TTC549 (cell line): ENCODE measurements around the gene ENOX1.
"Not testable (repeated sequence)": the region's sequence is repeated elsewhere in the genome, so short reads cannot be mapped to it uniquely, and the experiment has no call there.

Experiments used
- FAIRE-seq: peaks from 2 replicates; lab custom pipeline; 2012; peaks lifted over from hg19 to GRCh38; lab: Jason Lieb, UNC

The ENOX1 gene

DNA sequence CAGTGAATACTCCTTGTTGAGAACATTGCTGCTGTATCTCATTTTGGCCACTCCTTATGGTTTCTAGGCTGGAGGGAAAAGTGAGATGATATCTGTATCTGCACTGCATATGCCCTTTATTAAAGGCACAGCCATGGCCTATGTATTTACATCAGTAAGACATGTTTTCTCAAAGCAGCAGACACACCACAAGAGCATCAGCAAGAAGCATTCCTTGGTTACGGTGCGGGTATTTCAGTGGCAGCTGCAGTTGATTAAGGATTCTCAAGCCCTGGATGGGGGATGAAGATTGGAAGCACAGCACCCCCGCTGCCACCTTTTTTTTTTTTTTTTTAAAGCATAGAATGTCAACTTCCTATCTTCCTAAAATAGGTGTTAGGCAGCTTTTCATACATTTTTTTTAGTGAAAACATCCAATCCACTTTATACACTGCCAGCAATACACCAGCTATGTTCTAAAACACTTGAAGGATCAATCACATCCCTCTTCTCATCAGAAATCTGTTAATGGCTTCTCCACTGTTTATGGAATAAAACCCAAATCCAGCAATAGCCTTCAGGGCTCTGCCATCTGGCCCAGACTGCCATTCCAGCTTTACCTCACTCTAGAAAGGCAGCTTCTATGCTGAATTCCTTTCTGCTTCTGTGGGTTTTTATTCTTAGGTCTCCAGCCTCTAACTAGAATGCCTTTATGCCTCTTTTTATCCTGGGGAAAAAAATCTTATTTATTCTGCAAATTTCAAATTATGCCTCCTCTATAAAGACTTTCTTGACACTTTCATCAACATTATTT, 432.4 kb downstream of the ENOX1 start:
- FAIRE-seq: no peak

DNA sequence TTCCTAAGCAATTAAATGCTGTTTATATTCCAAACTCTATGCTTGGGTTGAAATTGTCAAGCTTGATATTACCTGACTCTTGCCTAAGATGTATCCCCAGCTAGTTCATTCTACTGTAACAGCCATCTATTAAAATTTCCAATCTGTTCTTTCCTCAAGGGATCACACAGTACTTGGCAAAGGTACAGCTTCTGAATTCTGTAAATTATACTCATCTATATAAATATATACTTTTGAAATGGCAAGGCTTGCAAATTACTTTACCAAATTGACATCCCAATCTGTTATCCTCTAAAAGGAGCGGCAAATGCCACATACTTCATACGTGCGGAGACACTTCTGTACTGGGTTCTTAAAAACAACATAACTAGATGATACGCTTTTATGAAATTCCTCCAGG, 433.1 kb downstream of the ENOX1 start:
- FAIRE-seq: no peak

- not testable (repeated sequence) for FAIRE-seq
These were observed 435.2 kb downstream of the ENOX1 start for GRCh38 chr13:43351612-43352011.

DNA sequence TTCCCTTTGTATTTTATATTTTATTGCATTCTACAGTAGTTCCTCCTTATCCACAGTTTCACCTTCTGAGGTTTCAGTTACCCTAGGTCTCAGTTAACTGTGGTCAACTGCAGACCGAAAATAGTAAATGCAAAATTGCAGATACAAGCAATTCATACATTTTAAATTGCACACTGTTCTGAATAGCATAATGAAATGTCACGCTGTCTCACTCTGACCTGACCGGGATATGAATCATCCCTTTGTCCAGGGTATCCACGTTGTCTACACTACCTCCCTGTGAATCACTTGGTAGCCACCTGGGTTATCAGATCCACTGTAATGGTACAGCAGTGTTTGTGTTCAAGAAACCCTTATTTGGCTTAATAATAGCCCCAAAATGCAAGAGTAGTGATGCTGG, 438.4 kb downstream of the ENOX1 start:
- FAIRE-seq: no peak

DNA sequence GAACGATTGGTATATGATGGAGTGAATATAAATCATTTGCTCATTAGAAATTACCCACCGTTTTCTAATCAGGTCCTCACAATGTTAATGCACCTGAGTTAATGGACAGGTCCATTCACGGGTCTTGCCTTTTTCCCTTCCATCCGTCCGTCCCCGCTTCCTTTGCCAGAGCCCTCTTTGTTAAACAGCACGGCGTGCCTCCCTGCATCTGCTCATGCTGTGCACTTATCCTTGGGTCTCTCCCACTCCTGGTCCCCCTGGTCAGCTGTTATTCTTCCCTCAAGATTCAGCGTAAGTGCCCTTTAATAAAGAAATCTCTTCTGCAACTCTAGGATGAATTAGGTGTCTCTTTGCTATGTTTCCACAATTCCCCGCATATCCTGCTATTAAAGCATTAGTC, 438.9 kb downstream of the ENOX1 start:
- no peak for FAIRE-seq

DNA sequence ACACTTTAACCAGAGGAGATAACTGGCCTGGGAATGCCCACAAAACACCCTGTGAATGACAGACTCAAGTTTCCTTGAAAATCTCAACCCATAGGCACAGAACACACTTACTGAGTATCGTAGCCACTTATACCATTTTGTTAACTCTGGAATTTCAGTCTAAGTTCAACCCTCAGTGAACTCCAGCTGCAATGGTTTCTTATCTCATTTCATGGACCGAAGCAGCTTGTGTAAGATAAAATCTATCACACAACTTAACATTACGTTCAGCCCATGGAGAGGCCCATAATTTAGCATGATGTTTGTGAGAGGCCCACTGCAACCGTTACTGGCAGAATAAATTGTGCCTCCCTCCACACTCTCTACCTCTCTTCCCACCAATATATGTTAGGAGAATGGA, 440.3 kb downstream of the ENOX1 start:
- FAIRE-seq: no peak

DNA sequence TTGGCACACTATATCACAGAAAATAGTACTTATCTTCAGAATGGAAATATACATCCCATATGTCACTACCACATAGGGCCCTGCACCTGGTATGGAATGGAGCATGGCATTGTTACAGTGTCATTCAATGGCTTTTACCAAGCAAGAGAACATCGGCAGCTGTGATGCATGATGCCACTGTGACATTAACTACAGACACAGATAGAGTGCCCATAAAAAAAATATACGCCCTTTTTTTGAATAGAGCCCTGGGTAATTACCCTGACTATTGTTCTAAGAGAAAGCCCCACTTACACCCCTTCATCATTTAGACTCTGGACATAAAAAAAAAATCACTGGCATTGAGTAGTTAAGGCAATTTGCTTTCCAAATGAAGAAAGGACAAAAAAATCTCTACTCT, 443.1 kb downstream of the ENOX1 start:
- no peak for FAIRE-seq

DNA sequence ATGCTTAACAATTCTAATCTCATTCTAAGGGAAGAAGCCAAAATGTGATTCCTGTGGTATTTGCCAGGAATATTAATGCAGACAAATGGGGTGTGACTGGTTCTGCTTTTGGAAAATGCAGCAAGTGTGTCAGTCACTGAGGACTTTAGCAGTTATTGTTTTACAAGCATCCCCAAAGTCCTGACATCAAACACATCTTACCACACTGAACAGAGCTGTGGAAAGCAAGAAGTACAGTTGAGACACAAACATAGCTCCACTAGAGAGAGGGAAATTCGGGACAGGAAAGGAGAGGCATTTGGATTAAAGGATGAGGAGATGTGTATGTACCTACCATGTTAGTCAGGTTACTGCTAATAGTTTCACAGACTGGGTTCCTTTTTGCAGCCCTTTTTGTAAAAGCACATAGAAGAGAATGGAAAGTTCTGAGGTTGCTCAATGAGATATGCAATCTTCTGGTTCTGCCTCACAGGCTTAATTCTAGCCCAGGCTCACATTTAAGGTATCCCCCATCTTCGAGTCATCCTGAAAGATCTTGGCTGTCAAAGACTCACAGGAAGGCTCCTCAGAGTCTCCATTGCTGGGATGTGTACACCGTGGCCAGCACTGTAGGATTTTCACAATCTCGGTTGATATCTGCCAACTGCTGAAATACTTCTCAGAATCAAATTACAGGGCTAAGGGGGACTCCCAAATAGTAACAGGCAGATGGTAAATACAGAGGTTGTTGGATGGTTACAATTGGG, 446.8 kb downstream of the ENOX1 start:
- no peak for FAIRE-seq

DNA sequence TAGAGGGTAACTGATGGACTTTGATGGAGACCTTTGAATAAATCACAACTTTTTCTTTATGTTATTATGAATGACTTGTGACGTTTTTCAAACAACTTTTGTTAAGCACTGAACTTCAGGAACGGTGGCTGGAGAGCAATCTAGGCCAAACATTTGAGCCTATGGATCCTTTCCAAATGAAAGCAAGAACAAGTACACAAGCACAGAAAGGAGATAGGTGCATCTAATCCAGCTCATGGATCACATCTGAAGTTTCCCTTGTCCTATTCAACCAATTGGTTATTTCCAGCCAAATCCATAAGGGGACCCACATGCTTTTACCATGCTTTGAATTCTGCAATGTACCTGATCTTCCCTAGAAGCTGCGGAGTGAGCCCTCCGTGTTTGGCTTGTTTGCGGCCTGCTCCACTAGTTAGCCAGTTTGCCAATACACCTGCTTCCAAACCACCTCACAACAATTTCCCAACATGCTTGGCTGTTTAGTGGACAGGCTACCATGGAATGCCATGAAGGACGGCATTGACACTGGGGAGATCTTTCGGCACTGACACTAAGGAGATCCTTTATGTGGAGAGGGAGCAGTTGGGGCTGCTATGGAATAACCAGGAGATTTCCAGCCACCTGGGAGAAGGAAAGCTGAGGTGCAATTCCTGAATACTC, 447.5 kb downstream of the ENOX1 start:
- no peak for FAIRE-seq

- FAIRE-seq: no peak
These were observed 451.0 kb downstream of the ENOX1 start for GRCh38 chr13:43335764-43336163.

- no peak for FAIRE-seq
These were observed 453.6 kb downstream of the ENOX1 start for GRCh38 chr13:43333176-43333575.

DNA sequence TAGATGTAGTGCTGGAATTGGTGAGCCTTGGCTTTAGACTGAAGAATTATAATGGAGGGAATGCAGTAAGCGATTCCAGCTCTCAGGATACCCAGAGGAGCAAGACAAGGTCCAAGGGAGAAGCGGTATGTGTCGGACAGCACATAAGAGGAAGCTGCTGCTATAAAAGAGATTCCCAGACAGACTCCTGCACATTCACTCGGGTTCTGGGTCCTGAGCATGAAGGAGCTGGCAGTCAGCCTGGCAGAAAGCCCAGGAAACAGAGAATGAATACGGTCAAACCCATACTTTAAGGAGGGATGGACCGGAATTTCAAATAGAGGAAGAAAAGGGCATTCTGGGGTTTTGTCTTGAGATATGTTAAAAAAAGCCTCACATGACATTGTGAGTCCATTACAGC, 455.1 kb downstream of the ENOX1 start:
- no peak for FAIRE-seq

DNA sequence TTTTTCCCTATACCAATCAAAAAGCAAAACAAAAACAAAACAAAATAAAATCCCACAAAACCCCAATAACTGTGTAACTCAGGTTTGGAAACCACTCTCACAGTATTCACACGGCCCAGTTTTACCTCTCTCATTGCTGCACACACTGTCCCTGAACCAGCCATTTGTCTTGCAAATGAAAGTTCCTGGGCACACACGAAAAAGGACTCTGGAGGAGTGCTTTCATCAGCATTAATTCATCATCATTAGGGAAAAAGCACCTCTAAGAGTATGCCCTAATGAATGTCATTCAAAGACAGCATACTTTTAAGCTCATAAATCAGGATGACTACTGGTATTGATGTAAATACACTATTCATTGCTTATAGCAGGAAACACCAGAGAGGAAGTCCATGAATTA, 457.1 kb downstream of the ENOX1 start:
- no peak for FAIRE-seq

GRCh38 chr13:43328907-43329306, 457.9 kb downstream of the ENOX1 start:
- no peak for FAIRE-seq

- no peak for FAIRE-seq
These were observed 460.7 kb downstream of the ENOX1 start for GRCh38 chr13:43326100-43326499.

- FAIRE-seq: no peak
These were observed 461.1 kb downstream of the ENOX1 start for GRCh38 chr13:43325636-43326035.

DNA sequence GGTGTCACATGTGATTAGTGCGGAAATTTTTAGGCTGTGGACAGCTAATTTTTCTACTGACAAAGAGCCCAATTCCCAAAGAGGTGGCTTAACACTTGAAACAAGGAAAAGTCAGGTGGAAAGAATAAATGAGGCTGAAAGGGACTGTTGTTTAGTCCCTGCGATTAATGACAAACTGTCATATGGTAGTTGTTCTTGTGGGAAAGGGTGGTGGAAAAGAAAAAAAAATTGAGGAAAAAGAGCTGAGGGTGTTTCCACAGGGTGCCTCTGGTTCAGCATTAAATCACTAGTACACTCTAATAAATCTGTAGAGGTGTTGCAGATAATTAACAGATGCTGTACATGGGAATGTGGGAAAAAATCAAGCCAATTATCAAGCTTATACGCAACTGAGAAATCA, 462.6 kb downstream of the ENOX1 start:
- no peak for FAIRE-seq

- no peak for FAIRE-seq
These were observed 466.9 kb downstream of the ENOX1 start for GRCh38 chr13:43319617-43320444.

GRCh38 chr13:43316946-43317353, 469.8 kb downstream of the ENOX1 start:
- FAIRE-seq: no peak

GRCh38 chr13:43316281-43316680, 470.5 kb downstream of the ENOX1 start:
- FAIRE-seq: no peak

DNA sequence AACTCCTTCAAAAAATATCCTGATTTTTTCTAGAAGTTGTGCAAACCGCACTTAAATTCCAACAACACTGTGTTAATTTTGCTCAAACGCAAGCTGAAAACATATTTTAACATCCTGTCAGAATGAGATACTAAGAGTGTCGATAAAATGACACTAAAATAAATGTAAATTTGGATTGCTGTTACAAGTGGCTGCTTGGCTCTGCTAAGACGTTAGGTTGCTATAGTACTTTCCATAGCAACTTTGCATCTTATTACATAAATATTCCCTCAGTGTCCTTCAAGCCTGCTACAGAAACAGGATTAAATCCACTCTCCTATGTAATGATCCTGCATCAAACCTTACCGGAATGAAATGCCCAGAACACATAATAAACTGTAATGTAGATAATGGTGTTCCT, 471.2 kb downstream of the ENOX1 start:
- no peak for FAIRE-seq

GRCh38 chr13:43309311-43309710, 477.5 kb downstream of the ENOX1 start:
- no peak for FAIRE-seq
